Measurements from ENCODE around the gene SLC26A4.
"Not testable (repeated sequence)": the region's sequence is repeated elsewhere in the genome, so short reads cannot be mapped to it uniquely, and the experiment has no call there.

SLC26A4 gene

DNA sequence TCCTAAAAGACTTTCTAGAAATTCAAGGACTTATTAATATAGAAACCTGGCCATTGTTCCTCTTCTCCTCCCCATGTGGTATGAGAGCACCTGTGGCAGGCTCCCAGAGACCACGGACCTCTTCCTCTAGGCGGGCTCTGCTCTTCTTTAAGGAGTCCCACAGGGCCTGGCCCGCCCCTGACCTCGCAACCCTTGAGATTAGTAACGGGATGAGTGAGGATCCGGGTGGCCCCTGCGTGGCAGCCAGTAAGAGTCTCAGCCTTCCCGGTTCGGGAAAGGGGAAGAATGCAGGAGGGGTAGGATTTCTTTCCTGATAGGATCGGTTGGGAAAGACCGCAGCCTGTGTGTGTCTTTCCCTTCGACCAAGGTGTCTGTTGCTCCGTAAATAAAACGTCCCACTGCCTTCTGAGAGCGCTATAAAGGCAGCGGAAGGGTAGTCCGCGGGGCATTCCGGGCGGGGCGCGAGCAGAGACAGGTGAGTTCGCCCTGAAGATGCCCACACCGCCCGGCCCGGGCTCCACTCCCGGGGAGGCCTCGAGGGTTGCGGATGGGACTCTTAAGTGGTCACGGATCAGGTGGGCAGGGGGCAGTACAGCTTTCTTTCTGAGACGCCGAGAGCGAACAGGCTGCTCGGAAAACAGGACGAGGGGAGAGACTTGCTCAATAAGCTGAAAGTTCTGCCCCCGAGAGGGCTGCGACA lies at the start of gene SLC26A4:
Gene SLC26A4, plus strand, starts transcription at position 448 of the 700 bp plus-strand sequence. CDS start 814 bp downstream, outside the sequence.
- DNase-seq = peak; percentile 27

DNA sequence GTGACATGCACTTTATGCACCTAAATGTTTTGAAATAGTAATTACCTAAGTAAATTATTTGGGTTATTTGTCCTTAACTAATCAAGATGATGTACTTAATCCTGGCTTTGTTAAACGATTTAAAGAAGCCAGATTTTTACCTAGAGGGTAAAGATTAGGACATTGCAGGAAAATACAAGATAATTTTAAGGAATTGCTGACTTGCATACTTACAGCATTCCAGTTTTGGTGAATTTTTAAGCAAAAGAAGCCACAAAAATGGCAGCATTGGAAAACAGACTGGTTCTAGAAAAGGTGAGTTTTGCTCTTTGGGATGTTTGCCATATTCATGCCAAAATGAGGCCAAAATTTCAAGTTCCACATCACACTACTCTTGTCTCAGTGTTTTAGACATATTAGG lies 47.2 kb upstream of the SLC26A4 start:
- DNase-seq = no peak

DNA sequence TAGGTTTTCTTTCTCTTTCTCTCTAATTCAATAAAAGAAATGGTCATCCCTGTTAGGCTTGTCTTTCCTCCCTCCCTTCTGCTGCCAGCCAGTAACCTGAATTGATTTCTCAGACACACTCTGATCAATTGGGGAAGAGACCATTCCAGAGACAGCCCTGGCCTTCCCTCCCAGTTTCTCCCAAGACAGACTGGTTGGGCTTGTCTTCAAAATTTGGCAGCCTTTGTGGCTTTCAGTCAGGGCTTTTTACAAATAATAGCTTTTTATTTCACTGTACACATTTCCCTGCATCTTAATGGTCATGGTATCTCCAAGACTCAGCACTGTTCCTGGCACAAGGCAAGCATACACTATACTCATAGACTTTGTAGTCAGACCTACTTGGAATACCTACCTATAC lies 46.7 kb upstream of the SLC26A4 start:
- no peak for DNase-seq

DNA sequence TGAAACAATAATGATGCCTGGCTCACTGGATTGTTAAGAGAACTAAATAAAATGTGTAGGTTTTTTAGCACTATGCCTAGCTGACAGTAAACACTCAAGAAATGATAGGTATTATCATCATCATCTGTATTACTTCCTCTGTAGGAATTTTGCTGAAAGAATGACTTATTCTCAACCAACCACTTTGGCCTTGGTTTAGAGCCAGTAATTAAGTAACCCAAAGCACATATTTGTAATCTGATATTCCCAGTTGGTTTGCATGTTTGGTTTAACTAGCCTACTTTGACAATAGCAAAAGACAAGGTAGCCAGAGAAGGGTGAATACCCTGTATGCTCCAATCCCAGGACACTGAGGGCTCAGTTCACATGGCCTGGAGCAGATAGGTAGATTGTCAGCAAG lies 46.2 kb upstream of the SLC26A4 start:
- DNase-seq = no peak

DNA sequence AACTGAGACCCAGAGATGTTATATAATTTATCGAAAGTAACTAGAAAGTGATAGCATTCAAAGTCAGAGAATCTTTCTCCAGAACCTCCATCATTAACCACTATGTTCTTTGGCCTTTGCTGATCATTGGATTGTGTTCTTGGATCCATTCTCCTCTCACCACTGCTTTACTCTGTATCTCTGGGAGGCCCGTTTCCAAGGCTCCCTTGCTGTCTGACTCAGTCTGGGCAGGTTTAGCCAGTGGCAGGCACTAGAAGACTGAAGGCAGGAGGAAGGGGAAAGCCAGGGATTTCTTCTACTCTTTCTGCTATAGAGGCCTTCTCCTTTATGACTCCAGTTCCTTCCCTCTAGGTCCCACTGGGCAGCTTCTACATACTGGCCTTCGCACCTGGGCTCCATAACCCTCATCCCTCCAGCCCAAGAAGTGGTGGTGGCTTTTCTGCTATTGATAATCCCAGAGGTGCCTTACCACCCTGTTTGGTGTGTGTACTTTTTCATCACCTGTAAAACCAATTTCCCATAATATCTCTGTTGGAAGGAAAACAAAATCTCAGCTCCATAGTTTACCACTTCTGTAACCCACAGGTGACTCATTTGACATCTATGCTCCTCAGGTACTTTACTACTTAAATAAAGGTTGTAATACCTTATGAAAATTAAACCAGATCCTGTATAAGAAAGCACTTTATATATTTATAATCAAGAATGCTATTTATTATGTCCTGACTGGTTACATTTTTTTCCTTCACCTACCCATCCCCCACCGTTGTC lies 44.5 kb upstream of the SLC26A4 start:
- DNase-seq = no peak

DNA sequence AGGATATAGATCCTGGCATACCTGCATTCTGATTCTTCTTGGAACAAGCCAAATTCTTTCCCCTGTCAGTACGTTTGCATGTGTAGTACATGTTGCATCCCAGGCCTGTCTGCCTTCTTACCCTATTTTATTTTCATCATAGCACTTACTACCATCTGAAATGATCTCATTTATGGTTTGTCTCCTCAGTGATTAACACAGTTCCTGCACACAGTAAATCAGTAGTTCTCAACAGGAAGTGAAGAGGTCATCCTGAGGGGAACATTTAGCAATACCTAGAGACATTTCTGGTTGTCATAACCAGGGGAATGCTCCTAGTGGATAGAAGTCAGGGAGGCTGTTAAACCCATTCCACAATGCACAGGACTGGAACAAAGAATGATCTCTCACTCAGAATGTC lies 38.2 kb upstream of the SLC26A4 start:
- DNase-seq = no peak

DNA sequence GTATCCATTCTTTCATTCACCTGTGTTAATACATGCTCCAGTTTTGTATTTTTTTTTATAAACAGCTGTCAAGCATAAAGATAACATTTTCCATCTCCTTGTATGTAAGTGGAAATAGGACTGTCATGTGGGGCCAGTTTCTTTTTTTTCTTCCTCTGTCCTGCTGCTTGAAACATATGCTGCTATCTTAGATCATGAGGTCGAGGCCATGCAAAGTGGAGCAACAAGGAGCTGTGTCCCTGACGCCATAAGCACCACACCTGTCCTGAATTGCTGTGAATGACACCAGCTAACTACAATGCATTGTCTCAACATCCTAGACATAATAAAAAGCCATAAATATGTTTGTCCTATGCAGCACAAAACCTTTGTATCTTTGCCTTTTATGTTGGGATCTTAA lies 37.7 kb upstream of the SLC26A4 start:
- no peak for DNase-seq

DNA sequence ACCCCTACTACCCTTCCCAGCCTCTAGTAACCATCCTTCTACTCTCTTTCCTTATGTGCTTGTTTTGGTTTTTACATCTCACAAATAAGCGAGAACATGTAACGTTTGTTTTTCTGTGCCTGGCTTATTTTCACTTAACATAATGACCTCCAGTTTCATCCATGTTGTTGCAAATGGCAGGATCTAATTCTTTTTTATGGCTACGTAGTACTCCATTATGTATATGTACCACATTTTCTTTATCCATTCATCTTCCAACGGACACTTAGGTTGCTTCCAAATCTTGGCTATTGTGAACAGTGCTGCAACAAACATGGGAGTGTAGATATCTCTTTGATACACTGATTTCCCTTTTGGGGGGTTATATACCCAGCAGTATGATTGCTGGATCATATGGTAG lies 33.6 kb upstream of the SLC26A4 start:
- DNase-seq = no peak

DNA sequence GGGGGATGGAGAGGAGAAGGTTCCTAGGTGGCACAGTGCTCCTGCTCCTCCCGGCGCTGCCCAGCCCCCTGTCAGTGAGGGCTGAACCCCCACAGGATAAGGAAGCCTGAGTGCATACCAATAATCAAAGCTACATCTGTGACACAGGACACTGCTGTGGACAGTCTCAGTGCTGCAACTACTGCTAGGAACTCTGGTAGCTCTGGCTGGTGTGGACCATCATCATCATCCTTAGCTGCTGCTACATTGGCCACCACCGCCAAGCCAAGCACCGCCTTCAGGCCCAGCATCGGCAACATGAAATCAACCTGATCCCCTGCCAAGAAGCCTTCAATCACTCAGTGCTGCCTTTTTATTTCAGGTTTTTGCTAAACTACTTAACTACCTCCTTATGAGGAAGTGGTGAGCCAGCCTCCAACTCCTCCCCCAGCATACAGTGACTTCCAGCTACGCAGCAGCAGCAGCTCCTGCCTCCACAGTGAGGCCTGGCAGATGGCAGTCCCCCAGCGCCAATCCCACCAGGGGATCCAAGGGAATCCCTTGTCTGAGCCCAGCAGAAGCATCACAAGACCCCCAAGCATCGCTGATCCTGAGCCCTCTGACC lies 32.1 kb upstream of the SLC26A4 start:
- DNase-seq = no peak

DNA sequence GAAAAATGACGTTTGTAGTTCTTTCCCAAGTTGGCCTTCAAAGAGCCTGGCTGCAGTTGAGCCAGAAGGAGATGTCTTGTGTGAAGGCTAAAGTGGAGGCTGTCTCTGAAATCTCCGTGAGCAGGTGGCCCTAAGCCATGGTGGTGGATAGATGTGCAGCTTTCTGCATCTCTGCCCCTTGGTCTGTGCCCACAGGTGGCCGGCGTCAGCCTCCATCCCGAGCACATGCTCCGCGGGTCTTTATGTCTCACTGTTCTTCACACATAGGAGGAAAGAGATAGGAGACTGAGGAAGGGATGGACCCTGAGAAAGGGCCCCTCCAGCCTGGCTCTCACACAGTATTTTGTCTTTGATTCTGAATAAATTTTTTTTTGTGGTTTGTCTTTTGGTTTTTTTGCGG lies 30.3 kb upstream of the SLC26A4 start:
- no peak for DNase-seq

DNA sequence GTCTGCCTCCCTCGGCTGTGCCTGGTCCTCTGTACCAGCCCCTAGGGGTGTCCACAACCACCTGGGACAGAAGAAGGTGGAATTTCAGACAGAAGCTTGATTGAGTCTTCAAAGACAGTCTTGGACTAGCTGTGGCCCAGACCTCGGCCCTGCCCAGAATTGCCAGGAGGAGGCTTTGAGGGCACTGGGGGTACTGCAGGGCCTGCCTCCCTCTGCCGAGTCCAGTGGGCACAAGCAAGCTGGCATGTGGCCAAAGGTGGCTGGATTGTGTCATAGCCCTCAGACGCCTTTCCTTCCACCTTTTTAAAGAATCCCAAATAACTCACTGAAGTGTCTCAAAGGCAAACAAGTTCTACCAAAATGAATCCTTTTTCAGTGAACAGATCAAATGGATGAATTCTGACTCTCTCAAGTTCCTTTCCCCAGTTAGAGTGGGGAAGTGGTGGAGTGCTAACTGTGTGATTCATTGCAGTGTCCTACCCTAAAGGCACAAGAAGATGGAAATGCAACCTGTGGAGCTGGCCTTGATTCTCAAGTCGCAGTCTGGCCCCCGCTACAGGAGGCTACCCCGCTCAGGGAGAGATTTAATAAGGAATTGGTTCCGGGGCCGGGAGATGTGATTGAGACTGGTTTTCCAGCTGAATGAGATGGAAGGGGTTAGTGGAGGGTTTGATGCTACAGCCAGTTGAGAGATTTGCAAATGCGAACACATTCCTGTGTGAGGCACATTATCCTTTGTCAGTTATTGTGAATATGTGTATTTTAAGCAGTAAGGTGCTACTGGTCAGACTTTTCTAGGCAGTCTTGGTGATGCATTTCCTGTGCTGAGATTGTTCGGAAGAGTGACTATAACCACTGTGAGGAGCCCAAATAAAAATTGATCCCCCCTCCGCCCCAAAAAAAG lies 28.8 kb upstream of the SLC26A4 start:
- no peak for DNase-seq

DNA sequence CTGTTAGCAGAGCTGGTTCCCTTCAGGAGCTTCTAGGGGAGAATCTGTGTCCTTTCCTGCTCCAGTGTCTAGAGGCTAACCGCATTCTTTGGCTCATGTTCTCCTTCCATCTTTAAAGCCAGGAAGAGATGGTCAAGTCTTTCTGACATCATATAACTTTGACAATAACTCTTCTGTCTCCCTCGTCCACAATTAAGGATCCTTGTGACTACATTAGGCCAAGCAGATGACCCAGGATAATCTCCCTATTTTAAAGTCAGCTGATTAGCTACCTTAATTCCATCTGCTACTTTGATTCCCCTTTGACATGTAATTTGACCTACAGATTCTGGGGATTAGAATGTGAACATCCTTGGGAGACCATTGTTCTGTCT lies 28.1 kb upstream of the SLC26A4 start:
- no peak for DNase-seq

DNA sequence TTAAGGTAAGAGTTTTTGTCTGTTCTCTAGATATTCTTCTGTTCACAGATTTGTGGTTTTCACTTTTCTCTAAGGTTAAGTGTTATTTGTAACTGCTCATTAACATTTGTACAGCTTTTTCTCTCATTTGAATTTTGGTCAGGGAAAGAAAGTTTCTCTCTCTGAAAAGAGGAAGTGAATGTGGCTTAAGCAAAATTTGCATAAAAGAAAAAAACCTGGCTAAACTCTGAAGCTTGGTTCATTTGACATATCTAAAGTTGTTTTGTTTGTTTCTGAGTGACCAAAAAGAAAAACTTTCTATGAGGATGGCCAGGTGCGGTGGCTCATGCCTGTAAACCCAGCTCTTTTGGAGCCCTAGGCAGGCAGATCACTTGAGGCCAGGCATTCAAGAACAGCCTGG lies 22.0 kb upstream of the SLC26A4 start:
- no peak for DNase-seq

DNA sequence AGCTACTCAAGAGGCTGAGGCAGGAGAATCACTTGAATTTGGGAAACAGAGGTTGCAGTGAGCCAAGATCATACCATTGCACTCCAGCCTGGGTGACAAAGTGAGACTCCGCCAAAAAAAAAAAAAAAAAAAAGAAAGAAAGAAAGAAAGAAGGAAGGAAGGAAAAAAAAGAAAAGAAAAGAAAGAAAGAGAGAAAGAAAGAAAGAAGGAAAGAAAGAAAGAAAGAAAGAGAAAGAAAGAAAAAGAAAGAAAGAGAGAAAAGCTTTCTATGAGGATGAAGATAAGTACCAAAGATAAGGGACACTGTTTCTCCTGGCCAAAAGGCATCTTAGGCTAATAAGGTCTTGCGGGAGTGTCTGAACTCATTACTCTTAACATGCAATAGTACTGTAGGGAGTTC lies 21.6 kb upstream of the SLC26A4 start:
- DNase-seq = not testable (repeated sequence)

DNA sequence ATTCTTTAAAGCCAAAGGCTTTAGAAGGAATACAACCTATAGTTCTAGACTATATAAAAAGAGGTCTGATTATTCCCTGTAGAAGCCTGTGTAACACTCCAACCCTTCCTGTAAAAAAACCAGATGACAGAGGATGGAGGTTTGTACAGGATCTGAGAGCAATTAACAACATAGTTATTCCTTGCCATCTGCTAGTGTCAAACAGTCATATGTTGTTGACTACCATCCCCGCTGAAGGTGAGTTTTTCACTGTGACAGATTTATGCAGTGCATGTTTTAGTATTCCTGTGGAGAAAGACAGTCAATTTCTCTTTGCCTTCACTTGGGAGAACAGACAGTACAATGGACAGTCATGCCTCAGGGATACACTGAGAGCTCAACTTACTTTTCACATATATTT lies 19.0 kb upstream of the SLC26A4 start:
- DNase-seq = no peak

DNA sequence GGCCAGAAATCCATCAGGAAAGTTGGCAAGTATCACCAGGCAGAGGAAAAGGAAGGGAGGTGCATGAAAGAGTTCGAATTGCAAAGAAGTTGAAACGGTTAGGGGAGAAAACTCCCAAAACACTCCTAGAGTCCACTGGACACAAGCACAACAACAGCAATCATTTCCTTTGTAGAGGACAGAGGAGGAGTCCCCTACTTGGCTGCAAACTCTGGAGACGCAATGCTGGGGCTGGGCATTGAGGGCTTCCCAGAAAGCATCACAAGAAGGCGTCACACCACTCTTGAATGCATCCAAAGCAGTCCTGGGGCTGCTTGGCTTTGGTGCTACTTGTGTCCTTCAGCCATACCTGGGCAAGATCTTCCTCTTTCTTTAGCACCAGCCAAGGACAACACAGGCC lies 18.1 kb upstream of the SLC26A4 start:
- no peak for DNase-seq

DNA sequence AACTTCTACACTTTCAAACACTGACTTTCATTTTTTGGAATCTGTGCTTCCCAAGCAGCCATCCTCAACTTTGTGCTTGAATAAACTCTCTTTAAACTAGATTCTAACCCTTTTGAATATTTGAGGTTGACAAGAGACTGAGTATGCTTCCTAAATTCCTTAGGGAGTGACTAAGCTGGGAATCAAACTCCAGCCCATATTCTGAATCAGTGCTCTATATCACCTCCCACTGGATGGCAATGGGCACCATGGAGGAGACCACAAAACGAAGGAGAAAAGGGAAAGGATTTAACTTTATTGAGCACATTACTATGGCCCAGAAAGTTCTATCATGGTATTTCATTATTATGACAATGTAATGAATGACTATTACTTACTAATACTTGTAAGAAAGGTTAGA lies 17.2 kb upstream of the SLC26A4 start:
- DNase-seq = no peak

DNA sequence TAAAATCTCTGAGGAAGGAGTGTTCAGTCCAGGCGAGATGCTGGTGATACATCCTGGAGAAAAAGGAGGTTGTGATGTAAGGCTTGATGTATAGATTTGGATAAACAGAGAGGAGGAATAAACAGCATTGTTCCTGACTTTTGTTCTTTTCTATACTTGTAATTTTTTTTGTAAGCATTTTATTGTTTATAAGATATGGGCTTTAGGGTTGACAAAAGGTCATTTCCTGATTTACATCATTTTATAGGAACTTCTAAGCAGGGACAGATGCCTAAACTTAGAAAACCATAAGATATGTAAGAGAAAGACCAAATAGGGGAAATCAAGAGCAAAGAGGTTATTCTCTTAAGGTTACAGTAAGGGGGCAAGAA lies 16.7 kb upstream of the SLC26A4 start:
- no peak for DNase-seq

DNA sequence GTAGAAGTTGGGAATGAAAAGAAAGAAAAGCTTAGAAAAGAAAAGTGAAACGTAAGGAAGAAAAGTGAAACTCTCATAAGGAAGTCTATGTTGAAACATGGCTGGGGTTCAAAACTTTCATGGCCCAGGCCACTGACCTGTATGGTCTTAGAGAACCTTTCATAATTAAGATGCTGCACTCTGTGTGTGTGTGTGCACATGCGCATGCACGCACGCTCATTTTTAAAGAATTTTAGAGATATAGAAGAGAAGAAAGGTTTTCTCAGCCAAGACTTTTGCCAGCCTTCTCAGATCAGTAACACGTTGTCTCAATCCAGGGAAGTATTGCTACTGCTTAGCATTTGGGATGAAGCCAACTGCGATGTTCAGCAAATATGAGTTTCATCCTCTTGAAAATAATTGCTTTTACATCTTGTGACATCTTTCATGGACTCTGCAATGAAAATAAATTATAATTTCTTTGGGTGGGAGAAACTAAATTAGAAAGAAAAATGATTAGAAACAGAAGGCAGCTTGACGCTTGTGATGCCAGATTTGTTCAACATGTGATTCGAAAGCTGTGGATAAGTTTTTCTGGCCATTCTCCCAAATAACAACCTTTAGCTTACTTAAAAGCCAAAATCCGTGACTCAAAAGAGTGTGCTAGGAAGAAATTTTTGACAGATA lies 16.2 kb upstream of the SLC26A4 start:
- DNase-seq = no peak

DNA sequence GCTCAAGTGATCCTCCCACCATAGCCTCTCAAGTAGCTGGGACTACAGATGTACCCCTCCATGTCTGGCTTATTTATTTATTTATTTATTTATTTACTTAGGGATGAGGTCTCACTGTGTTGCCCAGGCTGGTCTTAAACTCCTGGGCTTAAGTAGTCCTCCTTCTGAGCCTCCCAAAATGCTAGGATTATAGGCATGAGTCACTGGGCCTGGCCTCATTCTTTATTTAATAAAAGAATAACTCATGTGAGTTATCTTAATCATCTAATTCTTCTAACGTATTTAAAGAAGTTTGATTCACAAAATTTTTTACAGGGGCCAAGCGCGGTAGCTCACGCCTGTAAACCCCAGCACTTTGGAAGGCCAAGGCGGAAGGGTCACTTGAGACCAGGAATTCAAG lies 8.0 kb upstream of the SLC26A4 start:
- no peak for DNase-seq

DNA sequence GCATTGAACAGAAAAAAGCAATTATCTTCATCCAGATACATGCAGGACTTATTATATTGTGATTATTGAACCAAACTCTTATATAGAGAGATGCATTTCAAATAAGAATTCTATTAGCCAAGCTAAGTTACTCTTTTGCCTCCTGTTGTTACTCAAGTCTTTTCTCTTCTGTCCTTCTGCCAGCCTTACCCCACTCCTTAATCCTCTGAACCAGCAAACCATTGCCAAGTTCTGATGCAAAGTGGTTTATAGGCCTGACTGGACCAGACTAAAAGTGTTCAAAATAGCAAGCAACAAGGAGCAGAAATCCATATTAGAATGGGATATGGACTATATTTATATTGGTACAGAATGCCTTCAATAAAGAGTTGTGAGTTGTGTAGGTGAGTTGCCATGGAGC lies 2.2 kb upstream of the SLC26A4 start:
- DNase-seq = no peak

DNA sequence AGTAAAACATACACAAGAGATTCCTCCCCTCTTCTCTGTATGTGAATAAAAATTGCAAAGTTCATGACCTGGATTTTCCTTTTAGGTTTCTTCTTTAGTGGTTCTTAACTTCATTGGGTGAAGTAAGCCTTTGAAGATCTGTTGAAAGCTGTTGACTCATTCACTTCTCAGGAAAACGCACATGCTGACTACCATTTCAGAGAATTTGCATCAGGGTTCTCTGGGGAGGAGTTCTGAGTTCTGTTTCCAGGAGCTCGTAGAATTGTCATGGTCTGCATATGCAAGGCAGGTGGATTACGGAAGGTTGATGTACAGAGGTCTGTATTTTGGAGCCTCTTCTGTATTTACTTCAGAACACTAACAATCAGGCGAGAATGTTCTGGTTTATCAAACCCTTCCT lies 962 bp upstream of the SLC26A4 start:
- DNase-seq = peak; percentile 52

Measured in activated naive CD4-positive, alpha-beta T cell treated with Interleukin-2 at 50 U/mL for 16 hours (primary cell).